Tibial nerve (tissue), 4 donors: ENCODE results near the gene ST6GALNAC4.

ENCODE experiments used
- CTCF ChIP-seq, 5 experiments: fragments of 200-600 bp in 3 of 5; fragments of 450-650 bp in 2 of 5; sonication (generic) in 3 of 5; IDR thresholded peaks; one replicate each; pipeline ENCODE4 v1.5.1; 2016 to 2019; ENCODE audit warnings: antibody characterized with exemption in 5 of 5, mild to moderate bottlenecking in 3 of 5, moderate library complexity in 2 of 5
- EP300 ChIP-seq, 2 donors: sonication (generic); formaldehyde crosslinking; IDR thresholded peaks; one replicate each; pipeline ENCODE4 v1.6.1; 2017; ENCODE audit warnings: antibody characterized with exemption in 2 of 2, mild to moderate bottlenecking in 1 of 2
- POLR2A ChIP-seq, 2 donors: fragments of 450-650 bp; IDR thresholded peaks; one replicate each; pipeline ENCODE4 v1.6.1; 2017; ENCODE audit warnings: antibody characterized with exemption in 2 of 2, mild to moderate bottlenecking in 2 of 2, moderate library complexity in 2 of 2

GRCh38 chr9:127963359-127964064, 46.7 kb upstream of the ST6GALNAC4 start:
- TF ChIP-seq POLR2A (IDR thresholded peaks at IDR 0.05) (no peak), CTCF (IDR thresholded peaks at IDR 0.05) (no peak), EP300 (IDR thresholded peaks at IDR 0.05) (no peak)
